Iris pigment epithelial cell (primary cell): ENCODE results near the gene STX7.

ENCODE experiments used
- DNase-seq: peaks from one replicate; pipeline ENCODE4 v3.0.0-alpha.2; 2011; ENCODE audit warnings: low read depth

The STX7 gene

DNA sequence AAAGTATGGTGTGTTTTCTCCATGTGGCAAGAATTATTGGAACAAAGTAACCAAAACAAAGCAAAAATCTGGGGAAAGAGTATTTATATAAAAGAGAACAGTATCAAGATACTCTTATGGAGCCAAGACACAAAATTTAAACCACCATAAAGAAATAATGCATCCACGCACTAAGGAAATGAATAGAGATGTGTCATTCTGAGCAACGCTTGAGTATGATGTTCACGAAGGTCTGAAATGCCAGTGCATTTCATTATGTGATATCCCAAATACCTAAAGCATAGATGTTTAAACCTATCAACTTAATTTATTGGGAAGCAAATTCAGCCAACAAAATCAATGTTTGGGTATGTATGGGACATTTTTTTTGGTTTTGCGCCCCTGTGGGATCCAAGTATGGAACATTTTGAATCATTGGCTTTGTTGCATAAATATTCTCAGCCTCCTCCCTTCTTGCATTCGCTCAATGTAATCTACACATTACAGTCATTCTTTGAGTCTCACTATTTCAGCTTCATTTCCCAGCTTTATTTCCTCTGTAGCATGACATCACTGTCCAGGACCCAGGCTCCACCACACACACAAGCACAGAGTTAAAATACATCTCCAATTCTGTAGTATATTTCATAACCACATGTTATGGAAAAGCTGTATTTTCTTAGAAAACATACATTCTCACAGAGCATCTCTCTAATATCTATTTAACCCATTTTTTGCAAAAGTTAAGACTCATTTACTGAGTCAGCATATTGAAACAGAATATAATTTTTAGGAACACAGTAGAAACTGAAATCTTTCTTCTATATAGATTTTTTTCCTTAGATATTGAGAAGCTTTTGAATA, 100.0 kb downstream of the STX7 start:
- peak; percentile 43 for DNase-seq

DNA sequence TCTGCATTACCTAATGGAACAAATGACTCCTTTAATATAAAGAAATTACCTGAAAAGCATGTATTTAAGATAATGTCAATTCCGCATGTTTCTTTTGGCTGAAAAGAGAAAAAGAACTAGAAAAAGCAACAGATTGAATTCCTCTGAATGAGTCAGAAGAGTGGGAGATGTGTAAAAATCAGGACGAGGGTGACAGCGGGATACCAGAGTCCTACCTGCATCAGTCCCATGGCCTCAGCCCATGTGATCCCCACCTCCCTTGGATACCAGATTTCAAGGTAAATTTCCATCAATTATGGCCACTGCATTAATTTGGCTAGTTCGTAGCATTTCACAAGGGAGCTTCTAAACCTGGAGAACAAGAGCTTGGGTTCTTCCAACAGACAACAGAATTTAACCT, 101.6 kb downstream of the STX7 start:
- no peak for DNase-seq

DNA sequence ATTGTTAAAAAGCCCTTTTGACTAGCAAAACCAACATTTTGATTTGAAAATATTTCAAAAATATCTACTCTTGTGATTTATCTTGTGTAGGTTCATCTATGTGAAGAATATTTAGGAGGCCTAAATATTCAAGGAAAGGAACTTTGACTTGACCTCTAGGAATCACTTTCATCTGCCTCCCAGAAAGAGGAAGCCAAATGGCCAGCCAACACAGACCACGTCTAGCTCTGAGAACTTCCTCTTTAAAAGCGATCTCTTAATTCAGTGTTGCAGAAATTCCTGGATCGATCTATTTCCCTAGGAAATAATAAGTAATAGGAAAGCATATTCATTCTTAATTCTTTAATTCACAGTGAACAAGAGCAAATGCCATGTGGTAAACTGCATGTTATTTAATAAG, 102.1 kb downstream of the STX7 start:
- DNase-seq: no peak

DNA sequence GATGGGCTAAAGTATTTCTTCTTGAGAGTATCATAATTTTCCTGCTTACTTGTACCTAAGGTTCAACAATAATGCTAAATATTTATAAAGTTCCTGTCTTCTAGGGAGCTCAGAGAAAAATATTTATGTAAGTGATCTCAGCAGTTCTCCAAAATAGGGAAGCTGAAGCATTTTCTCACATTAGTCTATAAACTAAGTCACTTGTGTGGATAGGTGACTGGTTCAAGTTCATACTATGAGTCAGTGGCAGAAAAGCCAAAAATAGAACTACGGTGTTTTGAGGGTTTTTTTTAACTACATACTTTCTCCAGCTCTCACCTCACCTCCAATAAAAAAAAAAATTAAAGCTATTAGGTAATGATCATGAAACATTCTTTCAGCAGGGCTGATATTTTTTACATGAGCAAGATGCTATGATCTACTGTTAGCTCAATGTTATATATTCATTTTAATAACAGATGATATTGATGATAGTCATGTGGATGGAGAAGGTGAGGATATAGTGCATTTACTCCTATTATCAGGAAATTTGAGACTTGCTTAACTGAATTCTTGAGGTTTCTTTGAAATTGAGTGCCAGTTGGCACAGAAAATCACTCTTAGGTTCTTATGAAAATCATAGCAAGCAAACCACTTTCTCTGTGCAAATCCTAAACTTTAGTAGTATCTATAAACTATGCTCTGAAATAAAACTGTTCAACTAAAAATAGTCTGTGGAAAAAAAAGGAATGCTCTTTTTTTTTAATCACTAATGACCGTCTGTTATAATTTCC, 107.6 kb downstream of the STX7 start:
- no peak for DNase-seq

DNA sequence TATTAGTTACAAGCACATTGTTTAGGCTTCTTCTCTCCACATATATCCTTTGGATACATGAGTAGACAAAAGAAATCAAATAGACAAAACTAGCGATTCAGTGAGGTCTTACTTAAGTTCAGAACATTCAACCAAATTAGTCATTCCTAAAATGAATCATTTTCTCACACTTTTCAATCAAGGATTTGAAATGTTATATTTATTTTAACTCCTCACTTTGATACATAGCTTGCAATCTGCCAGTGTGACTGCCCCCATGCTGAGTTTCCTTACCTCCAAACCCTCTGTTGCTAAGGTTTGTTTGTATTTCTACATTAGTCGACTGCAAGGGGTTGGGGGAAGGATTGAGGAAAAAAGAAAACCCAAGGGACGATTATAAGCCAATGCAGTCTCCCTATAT, 108.2 kb downstream of the STX7 start:
- no peak for DNase-seq

DNA sequence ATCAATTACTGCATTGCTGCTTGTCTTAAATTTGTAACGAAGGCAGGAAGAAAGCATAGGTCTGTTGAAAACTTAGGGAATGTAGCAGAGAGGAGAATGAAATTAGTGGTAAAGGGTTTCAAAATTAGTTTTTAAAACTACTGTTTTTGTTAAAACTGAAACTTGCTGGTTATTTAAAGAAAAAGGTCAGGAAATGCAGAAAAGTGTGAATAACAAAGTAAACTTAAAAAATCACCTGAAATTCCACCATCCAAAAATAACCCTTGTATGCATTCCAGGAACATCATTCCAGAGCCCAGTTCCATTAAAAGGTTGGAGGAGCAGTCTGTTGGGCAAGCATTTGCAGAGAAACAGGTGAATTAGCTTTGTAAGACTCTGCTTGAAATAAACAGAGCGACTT, 108.6 kb downstream of the STX7 start:
- DNase-seq: no peak

DNA sequence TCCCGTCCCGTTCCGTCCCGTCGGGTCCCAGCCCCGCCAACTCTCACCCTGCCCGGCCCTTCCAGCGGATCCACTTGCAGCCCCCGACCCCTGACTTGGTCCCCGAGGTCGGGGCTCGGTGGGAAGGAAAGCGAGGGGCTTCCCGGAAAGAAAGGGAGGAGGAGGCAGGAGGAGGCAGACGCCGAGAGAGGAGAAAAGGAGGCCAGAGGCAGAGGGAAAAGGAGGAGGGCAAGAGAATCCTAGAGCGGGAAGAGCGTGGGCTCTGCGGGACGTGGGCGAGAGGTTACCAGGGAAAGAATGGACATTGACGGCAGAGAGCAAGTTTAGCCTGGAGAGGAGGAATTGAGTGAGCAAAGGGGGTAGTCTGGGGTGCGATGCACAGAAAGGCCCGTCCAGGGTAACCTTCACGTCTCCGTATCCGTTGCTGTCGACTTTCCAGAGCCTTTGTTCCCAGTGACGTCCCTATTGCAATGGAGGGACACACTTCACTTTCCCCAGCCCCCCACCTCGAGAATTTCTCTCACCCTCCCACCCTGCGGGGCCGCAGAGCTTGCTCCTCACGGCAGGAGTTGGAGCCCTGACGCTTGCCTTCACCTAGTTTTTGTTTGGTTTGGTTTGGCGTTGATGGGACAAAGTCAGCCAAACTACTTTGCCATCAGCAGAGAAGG, 111.2 kb downstream of the STX7 start:
- DNase-seq: no peak

DNA sequence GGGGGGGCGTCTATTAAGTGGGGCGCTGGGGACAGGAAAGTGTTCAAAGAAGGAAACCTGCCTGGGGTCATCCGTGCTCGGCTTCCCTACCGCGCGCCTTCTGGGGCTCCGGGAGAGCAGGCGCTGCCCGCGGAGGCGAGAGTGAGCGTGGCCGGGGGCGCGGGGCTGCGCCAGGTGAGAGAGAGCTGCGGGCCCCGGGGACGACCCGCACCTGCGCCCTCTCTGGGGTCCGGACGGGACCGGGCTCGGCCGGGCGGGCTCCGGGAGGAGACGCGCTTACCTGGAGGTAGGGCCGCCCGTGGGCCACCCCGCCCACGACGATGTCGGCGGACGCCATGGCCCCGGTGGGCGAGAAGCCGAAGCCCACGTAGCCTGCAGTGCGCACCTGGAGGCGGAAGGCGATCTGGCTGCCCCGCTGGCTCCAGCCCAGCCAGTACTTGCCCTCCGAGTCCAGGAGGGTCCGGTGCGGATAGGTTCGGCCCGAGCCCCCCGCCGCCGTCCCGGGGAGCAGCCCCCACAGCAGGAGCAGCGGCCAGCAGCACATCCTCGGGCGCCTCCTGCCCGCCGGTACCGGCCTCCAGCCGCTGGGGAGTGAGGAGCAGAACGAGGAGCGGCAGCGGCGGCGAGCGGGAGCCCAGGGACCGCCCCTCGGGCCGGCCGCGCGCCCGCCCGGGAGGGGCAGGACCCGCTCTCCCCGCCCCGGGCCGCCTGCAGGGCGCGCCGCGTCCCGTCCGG, 111.9 kb downstream of the STX7 start, which contains the start of gene MOXD1:
Gene MOXD1 (minus strand): TSS at position 593 of the 735 bp plus-strand sequence. CDS start 49 bp downstream, at position 544.
- peak; percentile 34 for DNase-seq

DNA sequence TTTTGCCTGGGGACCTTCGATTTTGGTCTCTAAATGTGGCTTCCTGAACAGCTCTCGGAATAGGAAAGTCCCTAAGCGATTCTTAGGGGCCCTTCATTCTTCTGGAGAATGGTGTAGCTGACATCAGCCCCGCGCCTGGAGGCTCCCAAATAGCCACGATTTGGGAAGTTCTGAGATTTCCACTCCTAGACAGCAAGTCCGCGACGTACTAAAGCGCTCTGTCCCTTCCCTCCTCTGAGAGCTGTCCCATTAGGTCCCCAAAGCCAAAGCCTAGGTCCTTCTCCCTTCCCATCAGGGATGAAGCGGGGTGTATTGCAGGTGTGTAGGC, 112.4 kb downstream of the STX7 start:
- DNase-seq: no peak

DNA sequence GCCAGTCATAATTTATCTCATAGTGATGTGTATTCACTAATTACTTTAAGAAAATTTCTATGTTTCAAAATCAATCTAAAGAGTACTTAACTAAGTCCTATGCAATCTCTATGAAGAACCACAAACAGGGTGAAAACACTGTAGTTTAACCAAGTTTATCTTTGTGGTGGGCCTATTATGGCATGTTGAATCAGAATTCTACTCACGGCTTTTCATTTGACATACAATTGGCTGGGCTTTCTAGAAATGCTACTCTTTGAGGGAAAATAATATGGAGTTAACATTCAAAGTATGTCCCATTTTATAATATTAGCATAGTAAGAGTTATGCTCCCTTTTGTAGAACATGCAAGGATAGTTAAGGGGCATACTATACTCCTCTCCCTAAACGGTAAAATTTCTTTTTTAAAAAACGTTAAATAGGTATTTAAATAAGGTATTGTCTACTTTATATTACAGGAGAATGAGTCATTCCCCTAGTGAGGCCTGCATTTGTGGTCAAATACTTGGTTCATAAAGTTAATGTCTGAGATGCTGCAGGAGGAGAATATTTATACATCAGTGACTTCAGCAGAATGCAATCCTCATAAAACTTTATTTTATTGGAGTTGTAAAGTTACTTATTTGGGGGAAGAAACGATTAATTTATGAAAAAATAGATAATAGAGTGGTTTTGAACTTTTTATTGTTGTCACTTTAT, 113.4 kb downstream of the STX7 start:
- DNase-seq: peak; percentile 73
